ENCODE data around the gene TBC1D7.

Gene TBC1D7

DNA sequence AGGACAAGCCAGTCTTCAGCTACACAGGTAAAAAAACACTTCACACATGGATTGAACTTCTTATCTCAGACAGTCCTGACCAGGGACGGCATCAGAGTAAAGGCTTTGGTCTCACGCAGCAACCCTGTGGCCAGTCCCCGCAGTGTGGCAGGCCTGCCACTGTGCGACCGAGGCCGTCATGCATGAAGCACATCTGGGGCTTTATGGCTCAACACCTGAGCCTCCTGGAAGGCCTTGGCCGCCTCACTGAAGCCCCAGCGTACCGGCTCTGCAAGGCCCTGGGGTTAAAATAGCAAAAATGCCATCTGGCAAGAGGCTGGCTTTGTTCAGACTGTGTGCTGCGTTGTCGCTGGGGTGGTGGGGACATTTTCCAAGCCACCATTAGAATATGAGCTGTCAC lies 32.8 kb downstream of the TBC1D7 start:
- TF ChIP-seq, protein P1, sequence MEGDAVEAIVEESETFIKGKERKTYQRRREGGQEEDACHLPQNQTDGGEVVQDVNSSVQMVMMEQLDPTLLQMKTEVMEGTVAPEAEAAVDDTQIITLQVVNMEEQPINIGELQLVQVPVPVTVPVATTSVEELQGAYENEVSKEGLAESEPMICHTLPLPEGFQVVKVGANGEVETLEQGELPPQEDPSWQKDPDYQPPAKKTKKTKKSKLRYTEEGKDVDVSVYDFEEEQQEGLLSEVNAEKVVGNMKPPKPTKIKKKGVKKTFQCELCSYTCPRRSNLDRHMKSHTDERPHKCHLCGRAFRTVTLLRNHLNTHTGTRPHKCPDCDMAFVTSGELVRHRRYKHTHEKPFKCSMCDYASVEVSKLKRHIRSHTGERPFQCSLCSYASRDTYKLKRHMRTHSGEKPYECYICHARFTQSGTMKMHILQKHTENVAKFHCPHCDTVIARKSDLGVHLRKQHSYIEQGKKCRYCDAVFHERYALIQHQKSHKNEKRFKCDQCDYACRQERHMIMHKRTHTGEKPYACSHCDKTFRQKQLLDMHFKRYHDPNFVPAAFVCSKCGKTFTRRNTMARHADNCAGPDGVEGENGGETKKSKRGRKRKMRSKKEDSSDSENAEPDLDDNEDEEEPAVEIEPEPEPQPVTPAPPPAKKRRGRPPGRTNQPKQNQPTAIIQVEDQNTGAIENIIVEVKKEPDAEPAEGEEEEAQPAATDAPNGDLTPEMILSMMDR (conservative IDR thresholded peaks at IDR 0.05; ENCODE audit: low read depth): no peak
- POLR2A ChIA-PET (ENCODE audit: low non-redundant PET): no interaction called here
- no peak for DNase-seq (ENCODE audit: low spot score)
- no peak overlapping the region for H3K27ac ChIP-seq
- CTCF ChIA-PET: no interaction called here

DNA sequence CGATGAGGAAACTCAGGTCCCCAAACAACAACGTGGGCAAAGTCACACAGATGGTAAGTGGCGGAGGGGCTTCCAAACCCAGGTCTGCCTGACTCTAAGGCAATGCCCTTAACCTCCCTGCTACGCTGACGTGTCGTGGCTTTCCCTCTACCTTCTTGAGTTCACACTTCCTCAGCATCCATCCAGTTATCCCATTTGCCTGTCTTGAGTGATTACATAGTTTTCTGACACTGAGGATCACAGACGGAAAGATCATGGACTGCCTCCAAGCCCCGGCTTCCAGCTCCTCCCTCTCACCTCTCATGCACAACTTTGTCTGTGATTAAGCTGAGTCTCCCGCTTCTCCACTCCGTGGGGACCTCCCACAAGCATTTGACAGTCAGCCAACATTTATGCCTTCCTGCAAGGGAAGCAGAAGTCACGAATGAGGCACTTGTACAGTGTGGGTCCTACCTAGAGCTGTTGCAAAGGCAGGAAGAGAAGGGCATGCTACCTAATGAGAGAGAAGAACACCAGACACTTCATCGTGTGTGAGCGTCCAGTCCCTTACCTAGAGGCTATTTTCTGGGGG lies 33.8 kb downstream of the TBC1D7 start:
- ChIA-PET CTCF (no interaction called here), POLR2A (ENCODE audit: low non-redundant PET) (no interaction called here)
- H3K27ac ChIP-seq: no peak overlapping the region
- DNase-seq (ENCODE audit: low spot score): no peak
- TF ChIP-seq, protein P1 (conservative IDR thresholded peaks at IDR 0.05; ENCODE audit: low read depth): no peak

DNA sequence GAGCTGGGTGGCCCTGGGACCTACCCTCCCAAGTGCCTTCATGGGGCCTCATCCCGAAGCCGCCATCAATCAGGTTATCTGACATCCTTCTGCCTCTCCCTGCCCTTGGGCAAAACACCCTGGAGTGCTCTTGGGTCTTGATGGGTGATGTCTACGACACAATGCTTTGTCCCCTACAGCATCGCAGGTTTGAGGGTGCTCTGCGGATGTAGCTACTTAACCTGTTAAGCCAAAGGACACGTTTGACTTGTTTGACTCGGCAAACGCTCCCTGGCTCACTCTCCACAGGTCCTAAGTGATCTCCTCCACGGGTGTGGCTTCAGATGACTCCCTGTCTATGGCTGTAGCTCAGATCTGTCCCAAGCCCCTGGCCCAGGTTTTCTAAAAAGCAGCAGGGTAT lies 35.6 kb downstream of the TBC1D7 start:
- H3K27ac ChIP-seq: no peak overlapping the region
- DNase-seq (ENCODE audit: low spot score): no peak
- ChIA-PET CTCF (interaction anchor here (0.6 kb wide), 1 partner anchor 98 kb away, joined by 4 read pairs; no protein-coding TSS in a partner anchor), POLR2A (ENCODE audit: low non-redundant PET) (no interaction called here)
- TF ChIP-seq, protein P1 (conservative IDR thresholded peaks at IDR 0.05; ENCODE audit: low read depth): no peak

DNA sequence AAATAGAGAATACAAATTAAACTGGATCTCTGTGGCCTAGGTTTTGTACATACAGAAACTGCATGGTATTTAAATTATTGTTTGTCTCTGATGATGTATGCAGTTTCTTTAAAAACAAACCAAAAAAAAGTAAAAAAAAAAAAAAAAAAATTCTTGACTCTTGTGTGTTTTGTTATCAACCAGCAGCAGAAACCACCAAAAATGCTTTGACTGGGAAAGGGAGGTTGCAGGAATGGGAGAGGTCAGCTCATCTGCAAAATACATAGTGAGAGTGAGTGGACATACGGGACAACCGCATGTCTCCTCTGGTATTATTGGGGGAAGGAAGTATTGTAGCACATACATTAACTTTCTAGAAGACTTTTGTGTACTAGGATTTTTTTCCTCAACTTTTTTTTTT lies 38.0 kb downstream of the TBC1D7 start:
- POLR2A ChIA-PET (ENCODE audit: low non-redundant PET): no interaction called here
- TF ChIP-seq, protein P1 (conservative IDR thresholded peaks at IDR 0.05; ENCODE audit: low read depth): no peak
- H3K27ac ChIP-seq: no peak overlapping the region
- CTCF ChIA-PET: no interaction called here
- no peak for DNase-seq (ENCODE audit: low spot score)

DNA sequence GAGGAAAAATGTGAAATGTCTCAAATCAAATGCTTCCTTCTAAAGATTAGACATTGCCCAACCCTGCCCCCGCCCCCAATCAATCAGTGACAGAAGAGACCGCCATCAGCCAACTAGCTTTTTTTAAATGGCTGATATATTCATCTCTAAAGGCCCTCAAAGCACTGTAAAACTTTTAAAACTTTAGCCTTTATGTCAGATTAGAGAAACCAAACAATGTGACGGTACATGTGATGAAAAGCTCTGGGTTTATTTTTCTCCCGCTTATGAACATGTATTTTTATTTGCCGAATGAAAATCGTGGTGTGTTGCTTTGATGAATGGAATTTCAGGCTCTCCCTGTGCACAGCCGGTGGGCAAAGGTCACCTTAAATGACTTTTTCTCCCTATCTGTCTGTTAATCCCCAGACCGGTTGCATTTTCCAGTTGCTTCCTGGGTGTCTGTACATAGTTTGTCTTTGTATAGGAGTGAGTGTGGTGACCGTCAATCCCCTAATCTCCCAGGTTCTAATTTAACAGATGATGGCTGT lies 38.5 kb downstream of the TBC1D7 start:
- ChIA-PET CTCF (interaction anchor here (0.6 kb wide), 1 partner anchor 379 kb away, joined by 3 read pairs; no protein-coding TSS in a partner anchor), POLR2A (ENCODE audit: low non-redundant PET) (no interaction called here)
- no peak for DNase-seq (ENCODE audit: low spot score)
- TF ChIP-seq, protein P1 (conservative IDR thresholded peaks at IDR 0.05; ENCODE audit: low read depth): no peak
- no peak overlapping the region for H3K27ac ChIP-seq

DNA sequence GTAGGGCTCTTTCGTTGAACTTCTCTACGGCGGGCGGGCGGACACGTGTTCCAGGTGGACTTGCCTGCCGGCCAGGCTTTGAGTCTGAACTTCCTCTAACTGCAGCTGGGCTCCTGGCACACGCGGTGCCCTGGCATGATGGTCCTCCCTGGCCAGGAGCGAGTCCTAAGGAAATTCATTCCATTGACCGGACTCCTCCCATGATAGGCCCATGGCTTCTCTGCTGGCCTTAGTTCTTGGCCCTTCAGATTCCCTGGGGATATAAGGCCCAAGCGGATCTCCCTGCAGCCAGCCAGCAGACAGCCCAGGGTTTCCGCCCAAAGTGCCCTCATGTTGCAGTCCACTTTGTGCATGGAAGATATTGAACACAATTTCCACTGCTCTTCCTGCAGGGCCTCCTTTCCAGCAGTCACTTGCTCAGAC lies 39.4 kb downstream of the TBC1D7 start:
- H3K27ac ChIP-seq: no peak overlapping the region
- CTCF ChIA-PET: interaction anchor here (0.6 kb wide), 2 partner anchors 47 to 378 kb away, joined by 3 to 5 read pairs; no protein-coding TSS in a partner anchor
- POLR2A ChIA-PET (ENCODE audit: low non-redundant PET): no interaction called here
- DNase-seq (ENCODE audit: low spot score): no peak
- TF ChIP-seq, protein P1 (conservative IDR thresholded peaks at IDR 0.05; ENCODE audit: low read depth): no peak
